Neural cell (in vitro differentiated cells): ENCODE measurements around the gene AHCTF1. TPM values are rescaled to one million over a fixed set of nuclear protein-coding genes. Genes with fewer than 3 reads are reported as not detected.

Experiments used
- H2AFZ ChIP-seq: fragments of 200-600, 300-800 bp; sonication (generic), shearing (Covaris generic); 2 replicates; pipeline ENCODE4 v1.6.0; 2014; ENCODE audit warnings: low read depth, mild to moderate bottlenecking, antibody characterized with exemption, low read length, moderate library complexity
- H3F3A ChIP-seq: fragments of 200-600 bp; shearing (Covaris generic); 2 replicates; pipeline ENCODE4 v1.6.1; 2016; ENCODE audit warnings: mild to moderate bottlenecking, moderate library complexity, mixed read lengths, antibody characterized with exemption, low read length; ENCODE audit not compliant: insufficient read depth, poor library complexity, severe bottlenecking
- H3K27ac ChIP-seq: fragments of 200-600, 300-800 bp; sonication (generic), shearing (Covaris generic); 2 replicates; pipeline ENCODE4 v1.5.1; 2014; ENCODE audit warnings: mild to moderate bottlenecking, low read length, moderate library complexity
- H3K27me3 ChIP-seq: fragments of 300-800, 200-600 bp; sonication (generic), shearing (Covaris generic); 2 replicates; pipeline ENCODE4 v1.6.0; 2014; ENCODE audit warnings: mild to moderate bottlenecking, low read depth, low read length, moderate library complexity; ENCODE audit not compliant: insufficient read depth
- H3K36me3 ChIP-seq: fragments of 300-800, 200-600 bp; sonication (generic), shearing (Covaris generic); 2 replicates; pipeline ENCODE4 v1.5.1; 2014; ENCODE audit warnings: mild to moderate bottlenecking, antibody characterized with exemption, low read length, moderate library complexity; ENCODE audit not compliant: insufficient read depth
- H3K4me2 ChIP-seq: fragments of 300-800, 200-600 bp; sonication (generic), shearing (Covaris generic); 2 replicates; pipeline ENCODE4 v1.6.0; 2014; ENCODE audit warnings: mild to moderate bottlenecking, low read length
- H3K4me3 ChIP-seq: fragments of 300-800, 200-600 bp; sonication (generic), shearing (Covaris generic); 2 replicates; pipeline ENCODE4 v1.5.1; 2014; ENCODE audit warnings: mild to moderate bottlenecking, low read length, moderate library complexity
- H3K79me2 ChIP-seq: fragments of 200-600 bp; shearing (Covaris generic); replicated peaks from 2 replicates; pipeline ENCODE4 v1.6.0; 2014; ENCODE audit warnings: mild to moderate bottlenecking, low read length, moderate library complexity; ENCODE audit not compliant: insufficient read depth
- H3K9ac ChIP-seq: fragments of 300-800, 200-600 bp; sonication (generic), shearing (Covaris generic); 2 replicates; pipeline ENCODE4 v1.6.1; 2016; ENCODE audit warnings: mild to moderate bottlenecking, low read length, mixed read lengths
- H3K9me2 ChIP-seq: fragments of 200-600 bp; shearing (Covaris generic); 2 replicates; pipeline ENCODE4 v1.6.1; 2016; ENCODE audit warnings: mild to moderate bottlenecking, low read length, mixed read lengths; ENCODE audit not compliant: insufficient read depth
- H3K9me3 ChIP-seq: fragments of 200-600, 300-800 bp; sonication (generic), shearing (Covaris generic); 2 replicates; pipeline ENCODE4 v1.6.1; 2016; ENCODE audit warnings: mild to moderate bottlenecking, mixed run types, low read length, moderate library complexity, mixed read lengths
- H4K20me1 ChIP-seq: fragments of 200-600 bp; shearing (Covaris generic); 2 replicates; pipeline ENCODE4 v1.6.1; 2016; ENCODE audit warnings: mild to moderate bottlenecking, mixed run types; ENCODE audit not compliant: insufficient read depth
- CTCF ChIP-seq: fragments of 450-650 bp; IDR thresholded peaks from 2 replicates; pipeline ENCODE4 v1.5.1; 2014; ENCODE audit warnings: antibody characterized with exemption, mild to moderate bottlenecking, moderate library complexity; ENCODE audit not compliant: poor library complexity, severe bottlenecking
- EP300 ChIP-seq: fragments of 450-650 bp; conservative IDR thresholded peaks from 2 replicates; pipeline ENCODE4 v1.6.1; 2014; ENCODE audit warnings: antibody characterized with exemption, mild to moderate bottlenecking, moderate library complexity; ENCODE audit not compliant: poor library complexity, severe bottlenecking
- EZH2 ChIP-seq: fragments of 200-600, 300-800 bp; shearing (Covaris generic), sonication (generic); IDR thresholded peaks from 2 replicates; pipeline ENCODE4 v1.6.1; 2014; ENCODE audit warnings: antibody characterized with exemption, low read length, borderline replicate concordance, mild to moderate bottlenecking; ENCODE audit not compliant: insufficient read depth, poor library complexity, severe bottlenecking
- MXI1 ChIP-seq: fragments of 450-650 bp; conservative IDR thresholded peaks from 2 replicates; pipeline ENCODE4 v1.6.1; 2014; ENCODE audit warnings: antibody characterized with exemption, mild to moderate bottlenecking; ENCODE audit not compliant: poor library complexity, severe bottlenecking
- POLR2AphosphoS5 ChIP-seq: IDR thresholded peaks from 2 replicates; pipeline ENCODE4 v1.6.1; 2012
- RAD21 ChIP-seq: fragments of 450-650 bp; conservative IDR thresholded peaks from 2 replicates; pipeline ENCODE4 v1.6.1; 2014; ENCODE audit warnings: antibody characterized with exemption, mild to moderate bottlenecking, moderate library complexity
- REST ChIP-seq: IDR thresholded peaks from 2 replicates; pipeline ENCODE4 v1.6.1; 2012; ENCODE audit warnings: borderline replicate concordance
- SMC3 ChIP-seq: fragments of 450-650 bp; conservative IDR thresholded peaks from 2 replicates; pipeline ENCODE4 v1.6.1; 2014; ENCODE audit warnings: antibody characterized with exemption, mild to moderate bottlenecking, moderate library complexity; ENCODE audit not compliant: poor library complexity
- TAF1 ChIP-seq: IDR thresholded peaks from 2 replicates; pipeline ENCODE4 v1.6.1; 2012; ENCODE audit warnings: low read depth
- polyA plus RNA-seq: library from polyadenylated mRNA; depleted of rRNA; stranded (reverse); fragments of >200 nt; gene quantifications from 2 replicates; pipeline ENCODE4 v1.2.3, GENCODE V29; 2014

The AHCTF1 gene
- polyA plus RNA-seq, 1 donor from 2014 or later: 27.1 TPM

- TF ChIP-seq REST (no peak), EP300 (no peak), POLR2AphosphoS5 (no peak), RAD21 (no peak), CTCF (no peak), EZH2 (no peak), MXI1 (no peak), SMC3 (no peak), TAF1 (no peak)
- Histone ChIP-seq H3K4me3 (no peak overlapping the region), H3K27ac (no peak overlapping the region), H3K4me2 (no peak overlapping the region), H2AFZ (no peak overlapping the region), H3K9ac (no peak overlapping the region), H3K79me2 (no peaks in the 10 kb centered on the region), H3K27me3 (no peaks in the 10 kb centered on the region), H3K9me2 (no peaks in the 10 kb centered on the region), H3K9me3 (no peaks in the 10 kb centered on the region), H3F3A (no peaks in the 10 kb centered on the region), H4K20me1 (no peaks in the 10 kb centered on the region), H3K36me3 (no peaks in the 10 kb centered on the region)
Observed at GRCh38 chr1:246803883-246804282, 127.9 kb downstream of the AHCTF1 start.

- Histone ChIP-seq H2AFZ (no peak overlapping the region), H3K27ac (no peak overlapping the region), H3K9ac (no peak overlapping the region), H3K36me3 (no peaks in the 10 kb centered on the region), H3K4me3 (no peak overlapping the region), H3F3A (no peaks in the 10 kb centered on the region), H3K79me2 (no peaks in the 10 kb centered on the region), H3K27me3 (no peaks in the 10 kb centered on the region), H4K20me1 (no peaks in the 10 kb centered on the region), H3K9me3 (no peaks in the 10 kb centered on the region), H3K9me2 (no peaks in the 10 kb centered on the region), H3K4me2 (no peak overlapping the region)
- TF ChIP-seq EZH2: no peak
- no peak for TF ChIP-seq RAD21
- TF ChIP-seq EP300: no peak
- no peak for TF ChIP-seq MXI1
- no peak for TF ChIP-seq SMC3
- TF ChIP-seq POLR2AphosphoS5: no peak
- TF ChIP-seq TAF1: no peak
- TF ChIP-seq CTCF: no peak
- TF ChIP-seq REST: no peak
Observed at GRCh38 chr1:246803373-246803772, 128.4 kb downstream of the AHCTF1 start.
